Measurements from ENCODE around the gene PLCH2.

PLCH2 gene

DNA sequence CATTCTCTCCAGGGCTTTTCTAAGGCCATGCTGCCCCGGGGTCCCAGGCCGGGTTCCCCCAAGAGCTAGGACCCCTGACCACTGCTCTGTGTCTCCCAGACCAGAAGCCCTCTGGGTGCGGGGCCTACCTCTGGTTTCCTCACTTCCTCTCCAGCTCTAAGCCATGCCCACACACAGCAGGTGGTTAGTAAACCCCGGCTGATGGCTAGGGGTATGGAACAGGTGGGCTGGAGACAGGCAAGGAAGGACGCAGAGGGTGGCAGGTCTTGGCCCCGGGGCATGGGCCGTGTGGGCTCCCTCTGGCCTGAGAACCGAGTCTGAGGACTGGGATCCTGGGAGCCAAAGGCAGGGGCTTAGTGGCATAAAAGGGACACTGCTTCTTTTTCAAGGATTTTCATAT, 15.9 kb upstream of the PLCH2 start:
- H3K27ac Mint-ChIP-seq = no peak overlapping the region
- H3K4me1 Mint-ChIP-seq (ENCODE audit: low read depth) = no peaks in the 10 kb centered on the region
- no peak overlapping the region for H3K4me3 Mint-ChIP-seq
- H3K9me3 Mint-ChIP-seq = no peaks in the 10 kb centered on the region
- no peaks in the 10 kb centered on the region for H3K36me3 Mint-ChIP-seq (ENCODE audit: low read depth)
- peaks cover 2% of the 10 kb centered on the region for H3K27me3 Mint-ChIP-seq
- intact Hi-C loops (cut with micrococcal nuclease) = no loop called here

- Mint-ChIP-seq H3K4me1 (ENCODE audit: low read depth) (no peaks in the 10 kb centered on the region), H3K36me3 (ENCODE audit: low read depth) (no peaks in the 10 kb centered on the region), H3K4me3 (no peak overlapping the region), H3K27me3 (peaks cover 2% of the 10 kb centered on the region), H3K9me3 (no peaks in the 10 kb centered on the region), H3K27ac (no peak overlapping the region)
- intact Hi-C loops (cut with micrococcal nuclease) = no loop called here
These were observed 14.9 kb upstream of the PLCH2 start for GRCh38 chr1:2460996-2461751.

DNA sequence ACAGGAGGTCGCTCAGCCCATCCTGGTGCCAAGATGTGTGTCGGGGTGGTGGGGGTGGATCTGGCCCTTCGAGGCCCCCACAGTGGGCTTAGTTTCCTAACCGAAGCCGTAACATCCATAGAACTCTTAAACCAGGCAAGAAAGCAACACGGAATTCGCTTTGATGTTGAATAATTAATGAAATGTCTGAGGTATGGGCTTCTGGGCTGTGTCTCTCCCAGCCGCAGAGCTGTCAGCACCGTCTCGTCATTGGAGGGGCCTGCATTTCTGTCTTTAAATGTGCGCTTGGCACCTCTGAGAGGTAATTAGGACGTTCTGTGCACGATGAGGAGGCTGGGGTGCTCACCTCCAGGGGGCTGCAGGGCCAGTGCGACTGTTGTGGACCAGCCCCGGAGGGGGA, 13.3 kb upstream of the PLCH2 start:
- H3K4me3 Mint-ChIP-seq = no peak overlapping the region
- intact Hi-C loops (cut with micrococcal nuclease) = no loop called here
- no peaks in the 10 kb centered on the region for H3K4me1 Mint-ChIP-seq (ENCODE audit: low read depth)
- no peak overlapping the region for H3K27ac Mint-ChIP-seq
- H3K27me3 Mint-ChIP-seq = peaks cover 7% of the 10 kb centered on the region
- no peaks in the 10 kb centered on the region for H3K9me3 Mint-ChIP-seq
- H3K36me3 Mint-ChIP-seq (ENCODE audit: low read depth) = no peaks in the 10 kb centered on the region

- Mint-ChIP-seq H3K27ac (no peak overlapping the region), H3K9me3 (no peaks in the 10 kb centered on the region), H3K27me3 (peaks cover 12% of the 10 kb centered on the region), H3K4me1 (ENCODE audit: low read depth) (no peaks in the 10 kb centered on the region), H3K4me3 (no peak overlapping the region), H3K36me3 (ENCODE audit: low read depth) (no peaks in the 10 kb centered on the region)
- intact Hi-C loops (cut with micrococcal nuclease) = no loop called here
These were observed 12.7 kb upstream of the PLCH2 start for GRCh38 chr1:2463396-2463795.

DNA sequence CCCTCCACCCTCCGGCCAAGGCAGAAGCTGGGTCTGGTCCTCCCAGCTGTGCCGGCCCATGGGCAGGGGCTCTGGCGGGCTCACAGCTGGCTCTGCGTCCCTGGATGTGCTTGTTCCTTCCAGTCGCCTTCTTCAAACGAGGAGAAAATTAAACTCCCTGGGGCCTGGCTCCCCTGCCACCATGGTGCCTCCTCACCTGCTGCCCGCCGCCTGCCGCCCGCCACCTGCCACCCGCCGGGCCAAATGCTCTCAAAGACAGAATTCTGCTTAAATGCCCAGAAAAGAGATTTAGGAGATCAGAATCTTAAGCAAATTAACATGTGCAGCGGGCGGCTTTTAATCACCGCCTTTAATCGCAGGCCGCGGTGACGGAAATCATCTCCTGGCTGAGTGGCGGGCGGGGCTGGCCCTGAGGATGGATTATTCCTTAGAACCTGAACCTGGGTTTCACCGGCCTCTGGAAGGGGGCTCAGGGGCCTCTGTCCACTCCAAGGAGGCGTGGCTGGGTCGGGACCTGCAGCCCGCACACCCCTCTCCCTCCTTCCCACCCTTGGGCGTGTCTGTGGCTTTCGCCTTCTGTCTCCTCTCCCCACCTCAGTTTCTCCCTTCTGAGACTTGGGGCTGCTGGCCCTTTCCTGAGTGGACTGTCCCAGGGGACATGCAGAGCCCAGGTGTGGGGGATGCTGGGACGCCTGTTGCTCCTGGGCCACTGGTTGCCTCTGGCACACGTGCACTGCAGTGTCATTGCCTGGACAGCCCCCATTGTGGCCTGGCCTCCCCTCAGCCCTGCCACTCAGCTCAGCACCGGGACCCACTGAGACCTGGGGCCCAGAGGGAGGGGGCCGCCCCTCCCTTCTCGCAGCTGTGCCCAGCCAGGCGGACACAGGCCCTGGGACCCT, 10.5 kb upstream of the PLCH2 start:
- no peaks in the 10 kb centered on the region for H3K36me3 Mint-ChIP-seq (ENCODE audit: low read depth)
- no peaks in the 10 kb centered on the region for H3K9me3 Mint-ChIP-seq
- H3K4me3 Mint-ChIP-seq = no peak overlapping the region
- H3K27me3 Mint-ChIP-seq = peaks cover 24% of the 10 kb centered on the region
- no peaks in the 10 kb centered on the region for H3K4me1 Mint-ChIP-seq (ENCODE audit: low read depth)
- H3K27ac Mint-ChIP-seq = no peak overlapping the region
- intact Hi-C loops (cut with micrococcal nuclease) = no loop called here

GRCh38 chr1:2466270-2466665, 9.8 kb upstream of the PLCH2 start:
- Mint-ChIP-seq H3K4me1 (ENCODE audit: low read depth) (no peaks in the 10 kb centered on the region), H3K27me3 (peaks cover 27% of the 10 kb centered on the region), H3K36me3 (ENCODE audit: low read depth) (no peaks in the 10 kb centered on the region), H3K4me3 (no peak overlapping the region), H3K27ac (no peak overlapping the region), H3K9me3 (no peaks in the 10 kb centered on the region)
- intact Hi-C loops (cut with micrococcal nuclease) = no loop called here

- intact Hi-C loops (cut with micrococcal nuclease) = no loop called here
- Mint-ChIP-seq H3K36me3 (ENCODE audit: low read depth) (no peaks in the 10 kb centered on the region), H3K4me3 (no peak overlapping the region), H3K27me3 (peaks cover 28% of the 10 kb centered on the region), H3K27ac (no peak overlapping the region), H3K9me3 (no peaks in the 10 kb centered on the region), H3K4me1 (ENCODE audit: low read depth) (no peaks in the 10 kb centered on the region)
These were observed 9.0 kb upstream of the PLCH2 start for GRCh38 chr1:2466958-2467554.

GRCh38 chr1:2468041-2468472, 8.0 kb upstream of the PLCH2 start:
- peaks cover 27% of the 10 kb centered on the region for H3K27me3 Mint-ChIP-seq
- intact Hi-C loops (cut with micrococcal nuclease) = no loop called here
- H3K27ac Mint-ChIP-seq = no peak overlapping the region
- no peak overlapping the region for H3K4me3 Mint-ChIP-seq
- H3K4me1 Mint-ChIP-seq (ENCODE audit: low read depth) = no peaks in the 10 kb centered on the region
- no peaks in the 10 kb centered on the region for H3K9me3 Mint-ChIP-seq
- no peaks in the 10 kb centered on the region for H3K36me3 Mint-ChIP-seq (ENCODE audit: low read depth)

DNA sequence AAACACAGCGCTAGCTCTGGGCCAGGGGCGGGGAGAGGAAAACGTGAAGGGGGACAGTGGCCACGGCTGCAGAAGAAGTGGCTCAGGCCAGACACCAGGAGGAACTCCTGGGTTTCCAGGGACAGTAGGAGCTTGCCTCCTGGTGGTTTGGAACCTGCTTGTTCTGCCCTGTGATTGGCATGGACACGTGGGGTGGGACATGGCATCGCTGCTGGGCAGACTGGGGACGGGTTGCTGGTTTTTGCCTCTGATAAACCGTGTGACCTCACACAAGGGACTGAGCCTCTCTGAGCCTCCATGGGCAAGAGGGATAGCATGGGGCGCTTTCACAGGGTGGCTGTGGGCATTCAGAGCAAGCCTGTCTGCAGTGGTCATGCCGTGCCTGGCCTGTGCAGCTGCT, 7.5 kb upstream of the PLCH2 start:
- H3K4me3 Mint-ChIP-seq = no peak overlapping the region
- no peaks in the 10 kb centered on the region for H3K4me1 Mint-ChIP-seq (ENCODE audit: low read depth)
- peaks cover 26% of the 10 kb centered on the region for H3K27me3 Mint-ChIP-seq
- H3K9me3 Mint-ChIP-seq = no peaks in the 10 kb centered on the region
- no peak overlapping the region for H3K27ac Mint-ChIP-seq
- no peaks in the 10 kb centered on the region for H3K36me3 Mint-ChIP-seq (ENCODE audit: low read depth)
- intact Hi-C loops (cut with micrococcal nuclease) = no loop called here

GRCh38 chr1:2469103-2469940, 6.8 kb upstream of the PLCH2 start:
- no peaks in the 10 kb centered on the region for H3K9me3 Mint-ChIP-seq

DNA sequence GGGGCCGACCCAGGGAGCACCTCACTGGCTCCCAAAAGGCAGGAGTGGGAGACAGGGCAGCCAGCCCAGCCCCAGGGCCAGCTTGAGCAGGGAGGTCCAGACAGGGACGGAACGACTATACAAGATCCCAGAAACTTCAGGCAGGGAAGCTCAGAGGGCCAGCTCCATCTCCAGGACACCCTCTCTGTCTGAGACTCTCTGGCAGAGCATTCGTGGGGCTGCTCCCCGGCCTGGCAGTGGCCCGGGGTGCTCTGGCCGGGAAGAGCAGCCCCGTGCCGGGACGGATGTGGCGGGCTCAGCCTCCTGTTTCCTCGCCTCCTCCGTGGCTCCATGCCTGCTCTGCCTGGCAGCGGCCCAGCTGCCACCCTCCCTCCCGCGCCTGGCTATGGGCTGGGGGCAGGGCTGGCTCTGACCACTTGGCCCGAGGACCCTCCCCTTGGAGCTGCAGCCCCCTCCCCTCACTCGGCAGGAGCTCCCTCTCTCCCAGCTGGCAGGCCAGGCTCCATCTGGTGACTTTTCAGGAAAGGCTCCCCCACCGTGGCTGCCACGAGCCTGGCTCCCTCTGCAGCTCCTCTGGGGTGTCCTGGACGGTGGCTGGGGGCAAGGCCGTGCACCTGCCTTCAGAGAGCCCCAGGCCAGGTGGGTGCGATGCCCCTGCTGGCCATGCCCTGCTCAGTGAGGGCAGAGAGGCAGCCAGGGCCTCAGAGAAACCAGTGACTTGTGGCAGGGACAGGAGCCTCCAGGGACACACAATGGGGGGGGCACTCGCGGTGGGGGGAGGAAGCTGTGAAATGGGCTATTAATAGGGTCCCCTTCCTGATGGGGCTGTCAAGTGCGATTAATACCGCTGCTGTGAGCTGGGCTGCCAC, 5.6 kb upstream of the PLCH2 start:
- intact Hi-C loops (cut with micrococcal nuclease) = no loop called here
- Mint-ChIP-seq H3K4me1 (ENCODE audit: low read depth) (no peaks in the 10 kb centered on the region), H3K9me3 (no peaks in the 10 kb centered on the region), H3K36me3 (ENCODE audit: low read depth) (no peaks in the 10 kb centered on the region), H3K27ac (no peak overlapping the region), H3K4me3 (no peak overlapping the region), H3K27me3 (peaks cover 26% of the 10 kb centered on the region)

More at GRCh38 chr1:2469103-2469940, 6.8 kb upstream of the PLCH2 start:
- Mint-ChIP-seq H3K27me3 (peaks cover 26% of the 10 kb centered on the region), H3K4me1 (ENCODE audit: low read depth) (no peaks in the 10 kb centered on the region), H3K27ac (no peak overlapping the region), H3K36me3 (ENCODE audit: low read depth) (no peaks in the 10 kb centered on the region), H3K4me3 (no peak overlapping the region)
- intact Hi-C loops (cut with micrococcal nuclease) = no loop called here

DNA sequence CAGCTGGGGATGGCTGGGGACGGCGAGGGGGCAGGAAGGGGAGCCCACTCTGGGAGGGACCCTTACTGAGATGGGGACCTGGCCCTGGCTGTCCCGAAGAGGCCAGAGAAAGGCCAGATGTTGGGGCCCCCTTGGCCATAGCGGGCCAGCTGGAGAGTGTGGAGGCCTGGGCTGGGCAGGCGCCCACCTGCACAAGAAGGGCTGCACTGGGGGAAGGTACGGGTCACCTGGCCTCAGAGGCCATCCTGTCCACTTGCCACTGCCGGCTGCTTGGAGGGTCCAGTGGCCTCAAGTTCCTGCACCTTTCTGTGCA, 5.0 kb upstream of the PLCH2 start:
- H3K9me3 Mint-ChIP-seq = no peaks in the 10 kb centered on the region
- no peak overlapping the region for H3K27ac Mint-ChIP-seq
- H3K36me3 Mint-ChIP-seq (ENCODE audit: low read depth) = no peaks in the 10 kb centered on the region
- no peaks in the 10 kb centered on the region for H3K4me1 Mint-ChIP-seq (ENCODE audit: low read depth)
- H3K27me3 Mint-ChIP-seq = peaks cover 26% of the 10 kb centered on the region
- no peak overlapping the region for H3K4me3 Mint-ChIP-seq
- intact Hi-C loops (cut with micrococcal nuclease) = no loop called here

- no peak overlapping the region for H3K4me3 Mint-ChIP-seq
- no peaks in the 10 kb centered on the region for H3K9me3 Mint-ChIP-seq
- peaks cover 23% of the 10 kb centered on the region for H3K27me3 Mint-ChIP-seq
- intact Hi-C loops (cut with micrococcal nuclease) = no loop called here
- no peak overlapping the region for H3K27ac Mint-ChIP-seq
- no peaks in the 10 kb centered on the region for H3K4me1 Mint-ChIP-seq (ENCODE audit: low read depth)
- no peaks in the 10 kb centered on the region for H3K36me3 Mint-ChIP-seq (ENCODE audit: low read depth)
These were observed 4.5 kb upstream of the PLCH2 start for GRCh38 chr1:2471587-2472001.

All from dendritic cell treated with granulocyte-macrophage colony-stimulating factor and Interleukin-4, amounts not matched to agents 40 ng/mL and 50 ng/mL, for 4 days (primary cell).